Hepatocyte (in vitro differentiated cells): ENCODE data around the gene ATG10.

Source experiments
- CTCF ChIP-seq: fragments of 200-600 bp; sonication (generic); IDR thresholded peaks from 2 replicates; pipeline ENCODE4 v1.5.1; 2016; ENCODE audit warnings: antibody characterized with exemption, mild to moderate bottlenecking; ENCODE audit not compliant: poor library complexity
- EZH2phosphoT487 ChIP-seq: fragments of 200-600 bp; sonication (generic); IDR thresholded peaks from one replicate; pipeline ENCODE4 v1.6.1; 2018; ENCODE audit warnings: antibody characterized with exemption, mild to moderate bottlenecking, low read depth, moderate library complexity; ENCODE audit not compliant: unreplicated experiment, severe bottlenecking

- TF ChIP-seq CTCF (no peak), EZH2phosphoT487 (no peak)
Measured at GRCh38 chr5:82152978-82153481, 181.2 kb downstream of the ATG10 start.
